Measurements from ENCODE around the gene EYA4. TPM values are rescaled to one million over a fixed set of nuclear protein-coding genes. Genes with fewer than 3 reads are reported as not detected.

EYA4 gene
- total and polyA plus RNA-seq, 3 donors from 2014 or later: 8.1 to 11.3 (median 10.7) TPM

DNA sequence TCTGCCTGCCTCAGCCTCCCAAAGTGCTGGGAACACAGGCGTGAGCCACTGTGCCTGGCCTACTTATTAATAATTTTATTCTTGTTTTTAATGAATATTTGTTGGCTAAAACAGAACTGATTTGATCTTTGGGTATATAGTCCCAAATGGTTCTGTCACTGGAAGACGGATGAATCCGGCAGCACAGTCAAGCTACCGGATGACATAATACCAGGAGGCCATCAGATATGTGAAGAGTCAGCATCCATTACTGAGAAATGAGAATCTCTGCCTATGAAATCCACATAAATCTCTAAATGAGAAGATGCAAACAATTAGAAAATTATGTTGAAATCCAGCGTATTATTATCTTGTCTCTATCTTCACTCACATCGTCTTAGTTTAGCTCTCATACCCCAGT is 263.0 kb downstream of the EYA4 start:
- Histone ChIP-seq H3K4me1 (peaks cover 9% of the 10 kb centered on the region), H3K9me3 (no peaks in the 10 kb centered on the region), H3K36me3 (ENCODE audit: low read depth, missing control alignments) (no peaks in the 10 kb centered on the region), H3K4me3 (no peak overlapping the region), H3K27ac (no peak overlapping the region), H3K27me3 (no peaks in the 10 kb centered on the region)
- no peak for TF ChIP-seq POLR2A (IDR thresholded peaks at IDR 0.05)
- TF ChIP-seq, protein P1, sequence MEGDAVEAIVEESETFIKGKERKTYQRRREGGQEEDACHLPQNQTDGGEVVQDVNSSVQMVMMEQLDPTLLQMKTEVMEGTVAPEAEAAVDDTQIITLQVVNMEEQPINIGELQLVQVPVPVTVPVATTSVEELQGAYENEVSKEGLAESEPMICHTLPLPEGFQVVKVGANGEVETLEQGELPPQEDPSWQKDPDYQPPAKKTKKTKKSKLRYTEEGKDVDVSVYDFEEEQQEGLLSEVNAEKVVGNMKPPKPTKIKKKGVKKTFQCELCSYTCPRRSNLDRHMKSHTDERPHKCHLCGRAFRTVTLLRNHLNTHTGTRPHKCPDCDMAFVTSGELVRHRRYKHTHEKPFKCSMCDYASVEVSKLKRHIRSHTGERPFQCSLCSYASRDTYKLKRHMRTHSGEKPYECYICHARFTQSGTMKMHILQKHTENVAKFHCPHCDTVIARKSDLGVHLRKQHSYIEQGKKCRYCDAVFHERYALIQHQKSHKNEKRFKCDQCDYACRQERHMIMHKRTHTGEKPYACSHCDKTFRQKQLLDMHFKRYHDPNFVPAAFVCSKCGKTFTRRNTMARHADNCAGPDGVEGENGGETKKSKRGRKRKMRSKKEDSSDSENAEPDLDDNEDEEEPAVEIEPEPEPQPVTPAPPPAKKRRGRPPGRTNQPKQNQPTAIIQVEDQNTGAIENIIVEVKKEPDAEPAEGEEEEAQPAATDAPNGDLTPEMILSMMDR (IDR thresholded peaks at IDR 0.05): no peak
- WGBS, 2 donors: 86% methylated on average over 6 of the region's 6 CpGs
- intact Hi-C loops (cut with DNase I; ENCODE audit: low total_unique reads): no loop called here
- no peak for DNase-seq

DNA sequence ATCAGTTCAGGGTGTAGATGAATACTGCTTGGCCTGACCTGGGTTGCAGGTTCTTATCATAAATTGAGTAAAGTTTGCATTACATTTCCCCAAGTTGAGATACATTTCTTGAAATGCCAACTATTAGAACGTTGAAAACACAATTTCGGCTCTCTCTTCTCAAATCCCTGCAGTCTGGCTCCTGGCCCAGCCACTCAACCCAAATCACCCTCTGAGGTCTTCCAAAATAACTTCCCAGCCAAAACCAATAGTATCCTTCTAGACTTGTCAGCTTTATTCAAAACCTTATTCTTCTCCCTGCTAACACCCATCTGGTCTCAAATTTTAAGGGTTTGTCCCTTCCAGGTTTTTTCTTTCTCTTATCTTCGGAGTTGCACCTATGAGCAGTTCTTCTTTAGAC is 263.6 kb downstream of the EYA4 start:
- intact Hi-C loops (cut with DNase I; ENCODE audit: low total_unique reads): no loop called here
- TF ChIP-seq, protein P1 (IDR thresholded peaks at IDR 0.05): no peak

GRCh38 chr6:133505681-133506080 is 264.5 kb downstream of the EYA4 start:
- H3K27ac ChIP-seq: no peak overlapping the region
- WGBS, 2 donors: 92 to 95% methylated on average over 3 of the region's 3 CpGs
- peaks cover 9% of the 10 kb centered on the region for H3K4me1 ChIP-seq
- H3K4me3 ChIP-seq: no peak overlapping the region
- intact Hi-C loops (cut with DNase I; ENCODE audit: low total_unique reads): no loop called here
- TF ChIP-seq, protein P1 (IDR thresholded peaks at IDR 0.05): no peak
- TF ChIP-seq POLR2A (IDR thresholded peaks at IDR 0.05): no peak
- H3K9me3 ChIP-seq: no peaks in the 10 kb centered on the region
- no peak for DNase-seq
- H3K36me3 ChIP-seq (ENCODE audit: low read depth, missing control alignments): no peaks in the 10 kb centered on the region
- no peaks in the 10 kb centered on the region for H3K27me3 ChIP-seq

More for the DNA sequence above, 263.6 kb downstream of the EYA4 start:
- H3K4me1 ChIP-seq: peaks cover 9% of the 10 kb centered on the region
- WGBS, 2 donors: 44 to 52% methylated on average over 3 of the region's 3 CpGs
- no peaks in the 10 kb centered on the region for H3K9me3 ChIP-seq
- H3K27me3 ChIP-seq: no peaks in the 10 kb centered on the region
- peak; percentile 30 for DNase-seq
- H3K4me3 ChIP-seq: no peak overlapping the region
- H3K36me3 ChIP-seq (ENCODE audit: low read depth, missing control alignments): no peaks in the 10 kb centered on the region
- H3K27ac ChIP-seq: no peak overlapping the region

GRCh38 chr6:133512410-133513016 is 271.4 kb downstream of the EYA4 start:
- H3K27ac ChIP-seq: no peak overlapping the region
- TF ChIP-seq POLR2A (IDR thresholded peaks at IDR 0.05): no peak
- TF ChIP-seq, protein P1 (IDR thresholded peaks at IDR 0.05): peak; percentile 43 to 48 (median 46)
- no peaks in the 10 kb centered on the region for H3K4me1 ChIP-seq
- H3K27me3 ChIP-seq: no peaks in the 10 kb centered on the region
- DNase-seq: peak; percentile 71
- no peak overlapping the region for H3K4me3 ChIP-seq
- H3K36me3 ChIP-seq (ENCODE audit: low read depth, missing control alignments): no peaks in the 10 kb centered on the region
- intact Hi-C loops (cut with DNase I; ENCODE audit: low total_unique reads): no loop called here
- no peaks in the 10 kb centered on the region for H3K9me3 ChIP-seq
- WGBS, 2 donors: 56% methylated on average over 4 of the region's 4 CpGs

- TF ChIP-seq, protein P1 (IDR thresholded peaks at IDR 0.05): no peak
- no peak for TF ChIP-seq POLR2A (IDR thresholded peaks at IDR 0.05)
- H3K36me3 ChIP-seq (ENCODE audit: low read depth, missing control alignments): no peaks in the 10 kb centered on the region
- no peaks in the 10 kb centered on the region for H3K27me3 ChIP-seq
- no peak overlapping the region for H3K27ac ChIP-seq
- intact Hi-C loops (cut with DNase I; ENCODE audit: low total_unique reads): no loop called here
- no peaks in the 10 kb centered on the region for H3K9me3 ChIP-seq
- 88 to 93% methylated on average over 1 of the region's 1 CpG for WGBS, 2 donors
- no peak for DNase-seq
- H3K4me1 ChIP-seq: no peaks in the 10 kb centered on the region
- H3K4me3 ChIP-seq: no peak overlapping the region
Observed at GRCh38 chr6:133523816-133524215, 282.7 kb downstream of the EYA4 start.
